Activated CD8-positive, alpha-beta memory T cell treated with anti-CD3 and anti-CD28 coated beads, Interleukin-2, amount 50 U/mL, for 24 hours (primary cell): ENCODE results near the gene TMEM54.

ENCODE experiments used
- DNase-seq: peaks from one replicate; pipeline ENCODE4 v3.0.0-alpha.2; 2020; ENCODE audit errors: extremely low read depth

The TMEM54 gene

DNA sequence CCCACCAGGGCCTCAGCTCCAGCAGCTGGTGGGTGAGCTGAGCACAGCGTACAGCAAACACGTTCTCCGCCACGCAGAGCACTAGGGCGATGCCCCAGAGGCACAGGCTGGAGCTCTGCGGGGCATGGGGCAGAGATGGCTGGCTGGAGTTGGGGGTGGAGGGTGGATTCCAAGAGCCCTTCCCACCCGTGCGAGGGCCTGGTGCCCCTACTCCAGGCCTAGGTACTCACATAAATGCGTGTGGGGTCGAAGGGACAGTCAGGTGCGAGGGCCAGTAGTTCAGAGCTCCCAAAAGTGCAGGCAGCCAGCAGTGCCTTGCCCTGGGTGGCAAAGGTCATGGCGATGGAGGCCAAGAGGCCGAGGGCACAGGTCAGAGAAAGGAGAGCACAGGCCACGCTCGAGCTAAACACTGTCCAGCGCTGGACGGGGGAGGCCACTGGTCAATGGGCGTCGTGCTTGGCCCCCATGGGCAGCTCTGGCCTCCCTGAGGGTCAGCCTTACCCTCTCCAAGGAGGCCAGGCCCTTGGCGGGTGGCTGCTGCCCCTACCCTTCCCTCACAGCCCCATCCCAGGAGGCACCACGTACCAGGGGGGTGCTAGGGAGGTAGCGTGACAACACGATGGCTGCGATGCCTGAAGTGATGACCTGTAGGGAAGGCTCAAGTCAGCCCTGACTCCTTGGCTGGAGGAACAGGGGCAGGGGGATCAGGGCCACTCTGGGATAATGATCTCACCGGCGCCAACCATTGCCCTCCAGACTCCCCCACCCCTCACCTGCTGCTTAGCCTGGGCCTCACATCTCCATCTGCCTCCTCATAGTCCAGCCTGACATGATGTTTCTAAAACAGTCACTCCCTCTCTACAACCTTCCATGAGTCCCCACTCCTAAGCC is 5.6 kb downstream of the TMEM54 start:
- no peak for DNase-seq

DNA sequence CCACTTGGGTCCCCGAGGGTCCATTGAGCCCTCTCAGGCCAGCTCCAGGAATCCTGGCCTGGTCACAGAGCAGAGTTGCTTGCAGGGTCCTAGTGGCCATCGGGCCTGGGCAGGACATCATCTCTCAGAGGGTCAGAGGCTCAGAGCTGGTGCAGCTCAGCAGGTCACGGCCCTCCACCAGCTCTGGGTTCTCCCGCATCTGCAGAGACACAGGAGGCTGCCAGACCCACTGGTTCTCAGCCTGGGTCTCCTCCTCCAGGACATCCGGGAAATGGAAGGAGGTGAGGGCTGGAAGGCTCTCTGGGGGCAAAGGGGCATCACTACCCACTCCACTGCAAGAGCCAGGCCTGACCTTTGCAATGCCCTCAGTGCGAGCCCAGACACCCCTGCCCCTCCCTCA is 6.5 kb downstream of the TMEM54 start:
- no peak for DNase-seq

DNA sequence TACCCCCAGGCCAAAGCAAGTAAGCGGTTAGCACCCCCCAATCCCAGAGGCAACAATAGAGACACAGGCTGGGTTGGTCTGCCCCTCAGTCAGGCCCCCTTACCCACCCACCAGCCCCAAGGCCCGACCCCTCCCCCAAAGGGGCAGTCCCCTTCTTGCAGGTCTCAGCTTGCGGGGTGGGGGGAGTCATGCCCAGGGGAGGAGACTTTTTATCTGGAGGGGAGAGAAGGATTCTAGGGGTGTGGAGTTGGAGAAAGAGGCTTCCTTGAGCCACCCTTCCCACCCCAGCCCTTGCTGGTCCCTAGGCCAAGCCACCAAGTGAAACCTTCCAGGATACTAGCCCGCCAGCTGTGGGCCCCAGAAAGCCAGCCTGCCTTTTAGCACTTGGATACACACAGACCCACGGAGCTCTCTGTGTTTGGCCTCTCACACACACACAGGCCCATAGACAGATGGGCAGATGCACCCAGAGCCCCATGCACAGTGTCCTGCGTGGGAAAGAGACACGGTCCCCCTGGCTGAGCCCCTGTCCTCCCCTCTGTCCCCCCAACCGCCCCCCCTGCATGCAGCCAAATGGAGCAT is 7.1 kb downstream of the TMEM54 start:
- DNase-seq: no peak

DNA sequence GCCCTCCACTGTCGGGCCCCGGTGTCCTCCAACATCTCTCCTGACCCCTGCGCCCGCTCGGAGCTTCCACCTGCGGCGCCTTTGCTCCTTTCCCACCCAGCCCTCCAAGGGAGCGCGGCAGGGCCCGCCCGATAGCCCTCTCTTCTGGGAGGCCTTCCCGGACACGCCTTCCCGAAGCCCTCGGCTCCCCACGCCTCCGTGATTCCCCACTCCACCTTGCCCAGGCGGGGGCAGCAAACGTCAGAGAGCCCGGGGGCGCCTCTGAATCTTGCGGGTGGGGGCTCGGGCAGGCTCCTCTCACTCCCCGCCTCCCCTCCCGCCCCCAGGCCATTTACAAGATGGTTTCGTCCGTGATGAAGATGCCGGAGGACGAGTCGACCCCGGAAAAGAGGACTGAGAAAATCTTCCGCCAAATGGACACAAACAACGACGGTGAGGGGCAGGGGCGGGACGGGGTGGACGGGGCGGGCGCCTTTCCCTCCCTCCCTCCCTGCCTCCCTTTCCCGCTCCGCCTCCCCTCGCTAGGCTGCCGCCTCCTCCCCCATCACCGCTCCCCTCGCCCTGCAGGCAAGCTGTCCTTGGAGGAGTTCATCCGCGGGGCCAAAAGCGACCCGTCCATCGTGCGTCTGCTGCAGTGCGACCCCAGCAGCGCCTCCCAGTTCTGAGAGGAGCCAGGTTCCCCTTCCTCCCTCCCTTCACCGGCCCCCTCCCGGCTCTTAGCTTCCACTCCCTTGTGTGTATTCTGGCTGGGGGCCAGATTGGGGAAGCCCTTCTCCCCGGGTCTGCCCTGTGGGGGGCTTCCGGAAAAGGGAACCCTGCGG is 7.8 kb downstream of the TMEM54 start:
- no peak for DNase-seq

DNA sequence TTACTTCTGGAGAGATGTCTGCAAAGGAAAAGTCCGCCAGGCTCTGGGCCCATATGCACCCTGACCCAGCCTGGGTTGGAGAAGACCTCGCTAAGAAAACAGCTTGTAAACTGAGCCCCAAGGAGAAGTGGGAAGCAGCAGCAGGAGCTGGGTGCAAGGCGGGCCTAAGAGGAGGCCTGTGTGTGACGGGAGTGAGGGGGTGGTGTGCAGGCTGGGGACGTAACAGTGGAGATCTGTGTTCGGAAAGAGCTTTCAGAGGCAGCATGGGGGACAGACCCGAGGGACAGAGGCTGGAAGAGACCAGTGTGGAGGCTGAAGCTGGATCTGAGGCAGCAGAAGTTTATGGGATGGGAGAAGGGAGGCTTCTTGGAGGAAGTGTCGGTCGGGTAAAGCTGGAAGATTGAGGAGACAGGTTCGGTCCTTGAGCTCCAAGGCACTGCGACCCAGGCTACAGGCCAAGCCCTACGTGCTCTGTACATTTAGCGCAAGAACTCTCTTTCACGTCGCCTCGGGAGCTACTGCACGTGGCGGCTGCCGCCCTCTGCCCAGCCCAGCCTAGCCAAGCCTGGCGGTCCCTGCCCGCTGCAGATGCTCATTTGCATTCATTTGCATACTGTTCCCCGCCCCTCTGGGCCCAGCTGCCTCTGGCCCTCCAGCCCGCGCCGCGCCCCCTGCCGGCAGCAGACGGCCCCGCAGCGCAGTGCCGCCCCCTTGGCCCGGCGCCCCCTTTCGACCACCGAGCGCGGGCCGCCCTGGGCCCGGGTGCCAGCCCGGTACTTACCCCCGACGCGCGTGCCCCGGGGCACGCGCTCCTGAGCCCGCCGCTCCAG is 8.6 kb downstream of the TMEM54 start:
- no peak for DNase-seq

DNA sequence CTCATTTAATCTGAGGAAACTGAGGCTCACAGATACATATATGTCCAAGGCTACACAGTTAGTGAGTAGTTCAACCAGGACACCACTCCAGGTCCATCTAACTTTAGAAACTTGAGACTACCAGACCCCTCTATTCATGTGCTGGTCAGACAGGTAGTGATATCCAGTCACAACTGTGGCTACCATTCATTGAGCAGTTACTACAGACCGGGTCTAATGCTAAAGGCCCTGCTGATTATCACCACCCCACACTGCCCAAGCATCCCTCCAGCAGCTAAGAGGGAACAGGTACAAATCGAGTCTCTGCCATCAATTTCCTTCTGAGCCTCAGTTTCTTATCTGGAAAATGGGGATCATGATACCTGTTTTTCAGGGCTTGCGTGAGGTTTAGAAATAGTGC is 9.6 kb downstream of the TMEM54 start:
- no peak for DNase-seq

DNA sequence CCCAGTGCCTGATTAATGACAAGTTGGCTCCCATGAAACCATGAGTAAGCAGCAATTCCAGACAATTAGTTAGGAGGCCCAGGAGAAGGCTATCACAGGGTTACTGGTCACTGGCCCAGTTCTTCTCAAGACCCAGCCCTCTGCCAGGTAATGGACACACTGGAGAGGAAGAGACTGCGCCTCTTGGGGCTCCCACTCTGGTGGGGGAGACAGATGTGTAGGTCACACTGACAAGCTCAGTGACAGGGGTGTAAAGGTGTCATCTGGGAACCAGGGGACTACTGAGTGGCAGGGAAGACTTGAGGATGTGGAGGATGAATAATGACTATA is 10.0 kb downstream of the TMEM54 start:
- DNase-seq: no peak

DNA sequence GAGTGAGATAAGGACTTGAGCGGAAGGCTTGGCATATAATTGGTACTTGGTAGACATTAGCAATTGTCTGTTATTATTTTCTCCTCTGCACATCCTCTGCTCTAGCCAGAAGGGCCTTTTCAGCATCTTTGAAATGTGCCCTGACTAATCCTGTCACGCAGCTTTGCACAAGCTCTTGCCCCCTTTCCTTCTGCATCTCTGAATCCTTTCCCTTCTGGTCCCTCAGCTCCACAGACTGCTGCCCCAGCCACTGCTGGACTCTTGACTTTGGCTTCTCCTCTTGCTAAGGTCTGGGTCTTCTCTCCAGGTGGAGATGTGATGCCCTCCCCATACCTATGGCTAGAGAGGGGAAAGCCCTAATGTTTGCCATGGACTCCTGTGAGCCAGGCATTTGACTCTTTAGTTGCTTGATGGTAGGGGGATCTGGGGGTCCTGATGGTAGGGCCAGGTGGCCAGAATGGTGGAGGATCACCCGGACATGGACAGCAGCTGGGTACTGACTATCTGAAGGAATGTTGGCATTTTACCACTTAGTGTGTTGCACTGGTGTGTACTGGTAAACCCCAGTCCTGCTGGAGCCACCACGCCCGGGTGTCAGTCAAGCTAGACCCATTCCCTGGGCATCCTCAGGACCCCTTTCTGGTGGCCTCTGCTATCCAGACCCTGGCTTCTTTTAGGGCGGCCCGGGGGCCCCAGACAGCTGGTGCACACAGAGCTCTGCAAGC is 10.5 kb downstream of the TMEM54 start:
- DNase-seq: no peak

DNA sequence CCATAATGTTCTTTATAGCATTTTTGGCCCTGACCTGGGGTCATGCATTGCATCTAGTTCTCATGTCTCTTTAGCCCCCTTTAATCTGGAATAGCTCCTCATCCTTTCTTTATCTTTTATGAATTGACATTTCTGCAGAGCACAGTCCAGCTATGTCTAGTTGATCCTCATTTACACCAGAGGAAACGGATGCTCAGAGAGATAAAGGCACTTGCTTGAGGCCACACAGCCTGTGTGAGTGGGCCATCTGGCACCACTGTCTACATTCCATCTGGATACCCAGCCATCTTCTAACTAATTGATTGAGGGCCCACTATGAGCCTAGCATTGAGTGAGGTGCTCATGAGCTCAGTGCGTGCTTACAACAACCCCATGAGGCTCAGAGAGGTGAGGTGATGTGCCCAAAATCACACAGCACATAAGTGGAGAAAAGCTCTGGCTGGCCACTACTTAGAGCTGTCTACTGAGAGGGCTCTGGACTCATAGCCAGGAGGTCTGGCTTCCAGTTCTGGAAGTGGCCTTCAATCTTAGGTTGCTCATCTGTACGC is 11.4 kb downstream of the TMEM54 start:
- no peak for DNase-seq

DNA sequence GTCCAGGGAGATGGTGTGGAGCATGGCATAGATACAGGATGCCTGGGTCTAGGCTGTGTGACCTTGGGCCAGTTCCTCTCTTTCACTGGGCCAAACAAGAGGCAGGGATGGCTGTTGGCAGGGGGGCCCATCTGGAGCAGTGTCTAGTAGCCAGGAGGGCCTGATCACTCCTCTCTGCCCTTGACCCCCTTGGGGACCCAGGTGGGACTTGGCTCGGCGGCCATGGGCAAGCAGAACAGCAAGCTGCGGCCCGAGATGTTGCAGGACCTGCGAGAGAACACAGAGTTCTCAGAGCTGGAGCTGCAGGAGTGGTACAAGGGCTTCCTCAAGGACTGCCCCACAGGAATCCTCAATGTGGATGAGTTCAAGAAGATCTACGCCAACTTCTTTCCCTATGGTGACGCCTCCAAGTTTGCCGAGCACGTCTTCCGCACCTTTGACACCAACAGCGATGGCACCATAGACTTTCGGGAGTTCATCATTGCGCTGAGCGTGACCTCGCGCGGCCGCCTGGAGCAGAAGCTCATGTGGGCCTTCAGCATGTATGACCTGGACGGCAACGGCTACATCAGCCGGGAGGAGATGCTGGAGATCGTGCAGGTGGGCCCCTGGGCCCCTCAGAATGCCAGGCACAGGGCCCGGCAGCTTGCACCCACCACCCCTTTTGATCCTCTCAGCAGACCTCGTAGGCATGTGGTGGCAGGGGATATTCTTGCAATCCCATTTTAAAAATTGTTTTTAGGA is 12.3 kb downstream of the TMEM54 start:
- DNase-seq: no peak

DNA sequence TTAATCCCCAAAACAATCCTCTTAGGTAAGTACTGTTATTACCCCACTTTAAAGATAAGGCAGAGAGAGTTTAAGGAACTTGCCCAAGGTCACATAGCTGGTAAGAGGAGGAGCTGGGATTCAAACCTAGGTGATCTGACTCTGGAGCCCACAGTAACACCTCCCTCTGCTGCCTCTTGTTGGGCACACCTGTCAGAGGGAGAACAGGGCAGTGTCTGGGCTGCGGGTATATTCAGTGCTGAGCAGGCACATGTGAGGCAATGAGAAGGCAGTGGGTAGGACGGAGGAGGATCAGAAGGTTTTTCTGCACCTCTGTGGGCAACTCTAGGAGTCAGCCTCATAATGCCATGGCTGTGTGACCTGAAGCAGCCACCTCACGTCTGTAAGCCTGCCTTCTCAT is 13.1 kb downstream of the TMEM54 start:
- no peak for DNase-seq

DNA sequence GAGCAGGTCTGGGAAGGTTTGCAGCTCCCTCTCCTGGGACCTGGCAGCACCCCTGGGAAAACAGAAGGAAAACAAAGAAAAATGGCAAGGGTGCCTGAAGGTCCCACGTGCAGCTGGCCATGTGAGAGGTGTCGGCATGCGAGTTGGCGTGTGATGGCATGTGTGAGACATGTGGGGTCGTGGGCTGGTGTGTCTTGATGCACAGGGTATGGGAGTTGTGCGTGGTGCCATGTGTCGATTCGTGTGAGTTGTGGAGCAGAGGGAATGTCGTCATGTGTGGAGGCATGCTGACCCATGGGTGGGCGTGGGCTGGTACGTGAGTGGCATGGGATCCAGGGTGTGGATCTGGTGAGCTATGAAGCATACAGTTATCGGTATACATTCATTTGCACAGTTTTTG is 13.6 kb downstream of the TMEM54 start:
- DNase-seq: no peak

DNA sequence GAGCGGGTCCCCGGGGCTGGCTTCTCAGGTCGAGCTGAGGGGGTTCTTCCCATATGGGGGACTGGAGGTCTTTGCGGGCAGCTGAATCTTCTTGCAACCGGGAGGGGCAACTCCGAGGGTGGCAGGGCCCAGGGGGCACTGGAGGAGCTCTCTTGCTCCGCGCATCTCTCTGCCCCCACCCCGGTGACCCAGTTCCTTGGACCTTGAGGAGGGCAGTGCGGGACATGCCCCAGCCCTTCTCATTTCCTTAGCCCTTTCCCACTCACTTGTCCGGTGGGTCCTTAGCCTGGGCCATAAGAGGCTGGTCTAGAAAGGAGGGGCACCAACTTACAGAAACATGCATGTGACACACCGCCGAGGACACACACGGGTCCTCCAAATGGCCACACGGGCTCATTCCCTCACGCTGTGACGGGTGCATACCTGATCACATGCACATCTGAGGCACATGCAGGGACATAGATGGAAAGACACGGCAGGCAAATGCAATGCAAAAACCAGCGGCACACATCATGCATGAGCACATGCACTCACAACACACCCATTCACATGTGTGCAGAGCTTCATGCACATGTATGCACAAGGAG is 14.3 kb downstream of the TMEM54 start:
- no peak for DNase-seq

DNA sequence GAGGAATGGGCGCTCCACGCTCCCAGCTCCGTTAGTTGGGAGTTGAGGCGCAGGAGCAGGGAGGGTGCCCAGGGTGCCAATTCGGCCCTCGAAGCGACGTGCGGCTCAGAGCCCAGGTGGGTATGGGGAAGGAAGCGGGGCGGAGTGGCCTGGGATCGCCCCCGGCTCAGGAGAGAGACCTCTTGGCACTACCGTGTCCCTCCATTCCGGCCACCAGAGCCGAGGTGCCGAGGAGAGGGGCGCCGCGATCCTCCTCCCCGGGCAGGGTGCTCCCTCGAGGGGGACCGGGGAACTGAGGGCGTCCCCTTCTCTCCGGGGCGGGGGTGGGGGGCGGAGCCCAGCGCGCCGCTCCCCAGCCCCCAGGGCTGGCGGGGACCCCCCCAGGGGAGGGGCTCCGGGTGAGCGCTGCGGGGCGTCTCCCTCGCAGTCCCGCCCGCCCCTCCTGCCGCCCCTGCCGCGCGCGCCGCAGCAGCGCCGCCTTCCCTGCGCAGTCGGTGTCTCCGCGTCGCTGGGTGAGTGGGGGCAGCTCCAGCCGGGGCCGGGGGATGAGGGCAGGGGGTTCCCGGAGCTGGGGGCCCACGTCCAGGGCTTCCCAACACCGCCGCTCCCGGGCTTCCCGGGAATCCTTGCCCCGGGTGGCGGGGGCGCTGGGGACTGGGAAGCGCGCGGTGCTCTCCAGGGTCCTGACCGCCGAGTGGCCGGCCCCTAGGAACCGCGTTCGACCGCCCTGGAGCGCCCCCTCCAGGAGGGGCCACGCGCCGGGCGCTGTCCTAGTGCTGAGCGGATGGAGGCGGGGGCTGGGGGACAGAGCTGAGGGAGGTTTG is 15.0 kb downstream of the TMEM54 start, which contains the start of gene HPCA:
HPCA (plus strand) TSS at position 488 of the 824 bp plus-strand sequence. CDS start 2,408 bp downstream, outside the sequence.
- no peak for DNase-seq

DNA sequence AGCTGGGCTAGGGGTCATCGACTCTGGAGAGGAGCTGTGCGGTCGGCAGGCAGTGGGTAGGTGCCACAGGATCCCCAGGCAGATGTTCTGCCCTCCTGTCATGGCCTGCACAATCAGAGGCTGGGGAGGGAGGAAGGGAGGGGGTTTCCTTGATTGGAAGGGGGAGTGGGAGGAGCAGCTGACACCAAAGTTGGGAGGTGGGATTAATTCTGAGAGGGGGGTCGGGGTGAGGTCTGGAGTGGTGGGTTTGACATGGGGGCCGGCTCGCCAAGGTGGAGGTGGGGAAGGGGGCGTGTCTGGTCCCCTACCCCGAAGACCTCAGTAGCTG is 15.5 kb downstream of the TMEM54 start:
- DNase-seq: no peak

DNA sequence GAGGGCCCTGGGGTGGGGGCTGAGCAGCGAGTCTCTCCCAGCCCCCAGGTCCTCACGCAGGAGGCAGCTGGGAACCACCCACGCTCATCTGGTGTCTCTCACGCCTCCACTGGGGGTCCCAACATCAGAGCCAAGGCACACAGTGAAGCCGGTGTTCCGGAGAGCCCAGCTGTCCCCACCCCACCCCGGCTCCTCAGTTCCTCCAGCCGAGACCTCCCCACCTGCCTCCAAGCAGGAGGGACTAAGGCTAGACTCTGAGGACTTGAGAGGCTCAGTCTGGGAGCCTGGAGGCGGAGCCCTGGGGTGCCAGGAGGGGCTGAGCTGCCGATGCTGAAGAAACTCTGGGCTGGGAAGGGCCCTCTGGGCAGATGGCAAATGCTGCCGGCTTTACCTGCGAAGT is 16.5 kb downstream of the TMEM54 start:
- no peak for DNase-seq

DNA sequence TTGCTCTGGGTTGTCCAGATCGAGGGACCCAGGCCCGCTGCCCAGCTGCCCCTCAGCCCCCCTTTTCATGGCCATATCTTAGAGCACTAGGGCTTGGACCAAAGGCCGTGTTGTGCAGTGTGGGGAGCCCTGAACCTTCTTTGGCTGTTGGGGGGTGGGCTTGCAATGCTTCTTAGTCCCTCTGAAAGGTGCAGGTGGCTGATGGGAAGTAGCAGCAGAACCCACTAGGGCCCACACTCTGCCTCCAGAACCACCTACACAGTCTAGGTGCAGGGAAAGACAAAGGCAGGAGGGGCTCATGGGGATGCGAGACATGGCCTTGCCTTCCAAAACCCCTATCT is 17.2 kb downstream of the TMEM54 start:
- DNase-seq: no peak

DNA sequence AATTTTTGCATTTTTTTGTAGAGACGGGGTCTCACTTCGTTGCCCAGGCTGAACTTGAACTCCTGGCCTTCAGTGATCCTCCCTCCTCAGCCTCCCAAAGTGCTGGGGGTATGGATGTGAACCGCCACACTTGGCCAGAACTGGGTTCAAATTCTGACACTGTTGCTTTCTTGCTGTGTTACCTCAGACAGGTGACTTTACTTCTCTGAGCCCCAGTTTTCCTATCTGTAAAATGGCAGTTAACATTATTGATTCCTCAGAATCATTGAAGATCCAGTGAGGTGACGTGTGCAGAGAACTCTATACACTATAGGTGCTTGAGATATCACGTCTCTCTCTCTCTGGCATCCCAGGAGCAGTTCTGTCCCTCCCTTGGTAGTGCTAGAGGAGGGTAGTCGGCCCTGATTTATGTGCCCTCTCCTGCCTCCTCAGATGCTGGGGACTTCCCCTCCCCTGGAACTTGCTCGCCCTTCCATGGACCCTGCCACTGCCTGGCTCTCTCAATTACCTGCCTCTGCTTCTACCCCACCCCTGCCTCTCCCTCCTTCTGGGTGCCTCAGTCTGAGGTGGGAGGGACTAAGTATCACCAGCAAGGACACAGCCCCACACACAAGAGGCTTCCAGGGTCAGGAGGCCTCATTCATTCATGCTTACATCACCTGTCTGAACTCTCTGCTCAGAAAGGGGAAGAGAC is 17.7 kb downstream of the TMEM54 start:
- no peak for DNase-seq
